T-helper 9 cell (primary cell): ENCODE data around the gene IRF4.
"Not testable (repeated sequence)": the region's sequence is repeated elsewhere in the genome, so short reads cannot be mapped to it uniquely, and the experiment has no call there.

Experiments used
- DNase-seq: peaks from one replicate; pipeline ENCODE4 v3.0.0-alpha.2; 2020

Gene IRF4

GRCh38 chr6:423055-423798, 31.7 kb downstream of the IRF4 start:
- no peak for DNase-seq

- no peak for DNase-seq
Observed at GRCh38 chr6:423799-424345, 32.3 kb downstream of the IRF4 start.

- no peak for DNase-seq
Observed at GRCh38 chr6:424741-425417, 33.3 kb downstream of the IRF4 start.

- not testable (repeated sequence) for DNase-seq
Observed at GRCh38 chr6:425418-425788, 33.9 kb downstream of the IRF4 start.

- not testable (repeated sequence) for DNase-seq
Observed at GRCh38 chr6:426198-426738, 34.7 kb downstream of the IRF4 start.

- no peak for DNase-seq
Observed at GRCh38 chr6:428047-428603, 36.6 kb downstream of the IRF4 start.

- DNase-seq = no peak
Observed at GRCh38 chr6:429515-430121, 38.1 kb downstream of the IRF4 start.

- no peak for DNase-seq
Observed at GRCh38 chr6:431504-431903, 40.0 kb downstream of the IRF4 start.

- DNase-seq = no peak
Observed at GRCh38 chr6:431986-432385, 40.4 kb downstream of the IRF4 start.

- DNase-seq = no peak
Observed at GRCh38 chr6:434051-434705, 42.6 kb downstream of the IRF4 start.

- DNase-seq = no peak
Observed at GRCh38 chr6:435441-436307, 44.1 kb downstream of the IRF4 start.

- DNase-seq = no peak
Observed at GRCh38 chr6:436308-437036, 44.9 kb downstream of the IRF4 start.

- no peak for DNase-seq
Observed at GRCh38 chr6:437037-437392, 45.5 kb downstream of the IRF4 start.

- DNase-seq = no peak
Observed at GRCh38 chr6:438634-439170, 47.1 kb downstream of the IRF4 start.

- DNase-seq = no peak
Observed at GRCh38 chr6:439641-440167, 48.2 kb downstream of the IRF4 start.

- DNase-seq = no peak
Observed at GRCh38 chr6:441126-441920, 49.8 kb downstream of the IRF4 start.

- DNase-seq = no peak
Observed at GRCh38 chr6:443621-444159, 52.1 kb downstream of the IRF4 start.

- peak; percentile 30 for DNase-seq
Observed at GRCh38 chr6:444653-445275, 53.2 kb downstream of the IRF4 start.
